HG03139 (cell line): ENCODE data around the gene FAM53B.

Source experiments
- ATAC-seq: cut with Tn5 transposase; IDR thresholded peaks from one replicate; pipeline ENCODE4 v1.9.1; 2021; ENCODE audit not compliant: unreplicated experiment

FAM53B gene

DNA sequence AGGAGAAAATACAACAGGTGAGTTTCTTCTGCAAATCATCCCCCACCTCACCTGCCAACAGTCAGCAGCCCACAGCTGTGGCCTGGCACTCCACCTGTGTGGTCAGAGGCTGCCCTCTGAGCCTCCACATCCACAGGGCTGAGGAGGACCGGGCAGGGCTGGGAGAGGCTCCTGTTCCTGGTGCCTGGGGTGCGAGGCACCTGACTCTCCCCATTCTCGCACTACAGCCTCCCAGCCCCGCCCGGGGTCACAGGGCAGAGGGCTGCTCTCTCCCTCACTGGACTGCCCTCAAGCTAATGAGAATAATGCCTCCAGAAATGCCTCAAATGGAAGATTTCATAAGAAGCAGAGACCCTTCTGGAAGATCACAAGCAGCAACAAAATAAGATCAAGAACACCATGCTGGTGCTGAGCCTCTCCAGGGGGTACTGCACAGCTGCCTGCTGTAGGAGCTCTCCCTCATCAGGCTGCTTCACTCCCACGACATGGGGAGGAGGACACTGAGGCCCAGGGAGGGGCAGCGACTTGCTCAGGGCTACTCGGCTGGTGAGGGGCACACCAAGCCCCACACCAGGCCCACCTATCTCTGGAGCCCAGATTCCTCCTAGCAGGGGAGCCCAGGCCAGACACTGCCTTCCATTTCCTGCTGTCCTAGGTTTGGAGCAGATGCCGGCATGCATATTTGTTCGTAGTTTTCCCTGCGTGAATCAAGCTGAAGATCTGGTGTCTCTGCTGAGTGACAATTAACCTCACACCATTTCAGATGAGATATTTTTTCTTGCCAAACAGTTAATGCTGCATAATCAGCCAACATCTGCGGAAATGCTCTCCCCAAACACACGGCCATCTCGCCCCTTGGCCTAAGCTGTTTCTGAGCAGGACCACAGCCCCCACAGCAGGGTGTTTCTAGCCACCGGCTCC, 76.5 kb downstream of the FAM53B start:
- ATAC-seq = no peak

DNA sequence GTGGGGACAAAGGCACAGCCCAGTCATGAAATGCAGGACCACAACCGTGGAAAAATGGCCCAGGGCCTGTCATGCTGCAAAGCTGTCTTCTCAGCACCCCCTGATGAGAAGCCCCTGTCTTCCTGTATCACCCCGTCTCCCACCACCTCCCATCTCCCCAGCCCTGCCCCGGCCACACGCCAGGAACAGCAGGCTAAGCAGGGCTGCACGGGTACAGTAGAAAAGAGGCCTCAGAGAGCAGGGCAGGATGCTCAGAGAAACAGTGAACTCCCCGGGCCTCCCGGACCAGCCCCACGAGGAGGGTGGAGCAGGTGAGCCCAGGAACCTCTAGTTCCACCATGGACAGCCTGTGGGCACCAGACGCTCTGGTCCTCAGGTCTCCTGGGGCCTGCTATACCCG, 77.7 kb downstream of the FAM53B start:
- no peak for ATAC-seq

DNA sequence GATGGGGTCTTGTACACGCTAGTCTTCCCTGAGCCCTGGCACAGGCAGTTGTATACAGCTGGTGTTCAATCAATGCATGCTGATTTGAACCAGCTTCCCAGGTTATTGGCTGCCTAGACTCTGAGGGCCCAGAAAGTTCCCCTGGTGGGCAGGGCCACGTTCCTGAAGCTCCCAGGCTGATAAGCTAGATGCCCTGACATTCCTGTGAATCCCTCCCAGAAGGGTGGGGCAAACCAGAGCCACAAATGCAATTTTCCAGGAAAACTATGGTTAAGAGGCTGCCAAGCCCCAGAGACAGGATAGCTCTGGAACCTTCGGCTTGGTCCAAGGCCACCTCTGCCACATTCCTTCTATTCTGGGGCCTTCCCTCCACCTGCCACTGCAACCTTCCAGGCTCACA, 78.2 kb downstream of the FAM53B start:
- ATAC-seq = no peak

DNA sequence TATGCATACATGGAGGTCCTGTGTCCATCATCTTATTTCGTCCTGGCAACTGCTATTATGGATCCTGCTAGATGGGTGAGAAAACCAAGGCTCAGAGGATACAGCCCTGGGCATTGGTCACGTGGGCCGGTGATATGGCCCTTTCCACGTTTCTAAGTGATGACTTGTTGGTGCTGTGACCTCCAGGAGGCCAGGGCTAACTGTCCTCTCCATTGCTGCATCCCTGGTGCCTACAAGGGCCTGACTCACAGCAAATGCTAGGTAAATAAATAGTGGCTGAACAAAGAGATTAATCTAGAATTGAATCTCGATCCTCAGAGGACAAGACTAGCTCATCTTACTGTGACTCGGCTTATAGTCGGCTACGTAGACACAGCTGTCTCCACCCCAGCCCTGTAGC, 78.6 kb downstream of the FAM53B start:
- ATAC-seq = no peak

DNA sequence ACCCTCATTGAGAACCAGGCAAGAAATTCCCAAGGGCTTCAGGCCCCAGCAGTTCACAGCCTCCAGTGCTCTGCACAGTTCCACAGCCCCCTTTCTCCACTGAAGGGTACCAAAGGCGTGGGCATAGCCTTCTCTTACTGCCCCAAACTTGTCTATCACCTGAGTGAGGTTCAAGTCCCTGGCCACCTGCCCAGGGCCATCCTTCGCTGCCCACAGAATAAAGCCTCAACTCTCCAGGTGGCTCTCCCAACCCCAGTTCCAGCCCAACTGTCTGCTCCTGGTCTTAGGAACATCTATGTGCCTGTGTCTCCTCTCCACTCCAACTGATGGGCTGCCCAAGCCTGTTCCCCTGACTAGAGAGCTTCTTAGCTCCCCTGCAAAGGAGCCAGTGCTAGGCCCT, 79.1 kb downstream of the FAM53B start:
- no peak for ATAC-seq

DNA sequence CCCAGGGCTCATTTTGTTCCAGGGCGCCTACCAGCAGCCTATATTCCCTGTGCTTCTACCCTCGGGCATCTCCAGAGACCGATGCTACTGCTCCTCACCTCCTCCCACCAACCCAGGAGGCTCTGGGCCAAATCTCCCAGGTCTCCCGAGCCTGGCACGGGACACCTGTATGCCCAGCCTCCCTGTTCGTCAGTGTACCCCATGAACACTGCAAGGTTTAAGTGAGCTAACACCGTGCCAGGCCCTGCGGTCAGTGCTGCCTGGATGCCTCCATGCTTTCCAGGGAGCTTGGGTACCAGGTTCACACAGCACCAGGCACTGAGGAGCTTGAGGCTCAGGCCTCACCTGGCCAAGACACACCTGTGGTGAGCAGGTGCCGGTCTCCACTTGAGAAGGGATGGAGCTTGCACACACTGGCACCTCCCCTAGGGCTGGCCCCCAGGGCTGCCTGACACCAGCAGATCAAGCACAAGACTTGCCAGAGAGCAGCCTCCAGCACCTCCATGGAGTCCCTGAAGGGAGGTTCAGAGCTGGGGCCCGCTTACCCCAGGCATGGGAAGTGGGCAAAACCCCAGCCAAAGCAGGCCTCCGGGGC, 80.3 kb downstream of the FAM53B start:
- no peak for ATAC-seq

DNA sequence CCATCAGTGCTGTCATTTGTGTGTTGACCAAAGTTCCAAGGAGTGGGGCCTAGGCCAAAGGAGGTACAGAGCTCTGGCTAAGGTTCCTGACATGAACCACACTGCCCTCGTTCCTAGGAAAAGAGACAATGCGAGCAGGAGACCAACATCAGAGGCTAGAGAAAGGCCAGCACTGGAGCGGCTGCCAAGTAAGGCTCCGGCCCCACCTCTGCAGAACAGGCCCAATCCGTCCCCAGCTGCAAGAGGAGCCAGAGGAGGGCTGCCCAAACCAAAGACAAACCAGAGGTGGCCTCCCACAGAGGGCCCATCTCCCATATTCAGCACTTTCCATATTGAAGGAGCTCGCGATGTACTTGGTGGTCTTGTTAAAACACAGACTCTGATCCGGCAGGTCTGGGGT, 81.0 kb downstream of the FAM53B start:
- no peak for ATAC-seq

DNA sequence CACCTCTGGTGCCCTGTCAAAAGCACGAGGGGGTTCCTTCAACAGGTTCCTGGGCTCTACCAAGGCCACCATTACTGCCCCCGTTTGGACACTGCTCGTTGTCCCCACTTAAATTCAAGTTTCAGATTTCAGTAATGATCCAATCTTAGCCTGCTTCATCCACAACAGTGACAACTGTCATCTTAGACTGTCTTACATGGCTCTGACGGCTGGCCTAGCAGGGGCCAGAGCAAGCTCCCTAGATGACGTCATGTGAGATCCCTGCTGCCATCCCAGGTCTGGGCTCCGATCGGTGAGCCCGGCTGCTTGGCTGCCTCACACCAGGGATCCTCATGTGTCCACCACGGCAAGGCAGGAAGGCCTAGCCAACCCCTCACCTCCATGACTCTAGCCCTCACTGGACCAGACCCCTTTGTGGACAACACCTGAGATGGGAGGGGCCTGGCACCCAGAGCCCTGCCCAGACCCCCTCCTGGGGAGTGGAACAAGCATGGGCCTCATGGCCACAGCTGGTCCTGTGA, 82.5 kb downstream of the FAM53B start:
- no peak for ATAC-seq

DNA sequence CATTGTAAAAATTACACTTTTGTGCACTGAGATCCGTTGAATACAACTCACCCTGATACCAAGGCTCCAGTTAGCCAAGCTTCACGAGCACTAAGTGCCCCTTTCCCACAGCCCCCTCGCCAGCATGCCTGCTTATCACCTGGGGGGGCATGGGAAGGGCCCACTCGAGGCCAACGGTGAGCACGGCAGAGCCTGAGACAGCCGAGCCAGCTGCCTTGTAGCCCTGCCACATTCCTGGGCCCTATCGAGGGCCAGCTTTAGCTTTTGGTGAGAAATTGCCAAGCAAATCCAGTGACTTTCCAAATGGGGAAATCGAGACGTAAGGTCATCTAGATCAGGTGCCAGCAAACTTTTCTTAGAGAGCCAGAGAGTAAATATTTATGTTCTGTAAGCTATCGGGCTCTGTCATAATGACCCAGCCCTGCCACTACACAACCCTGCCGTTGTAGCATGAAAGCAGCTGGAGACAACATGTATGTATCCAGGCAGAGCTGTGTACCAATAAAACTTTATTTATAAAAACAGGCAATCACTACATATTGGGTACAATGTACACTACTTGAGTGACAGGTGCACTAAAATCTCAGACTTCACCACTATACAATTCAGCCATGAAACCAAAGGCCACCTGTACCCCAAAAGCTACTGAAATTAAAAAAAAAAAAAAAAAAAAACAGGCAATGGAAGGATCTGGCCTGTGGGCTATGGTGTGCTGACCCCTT, 83.6 kb downstream of the FAM53B start:
- ATAC-seq = no peak

DNA sequence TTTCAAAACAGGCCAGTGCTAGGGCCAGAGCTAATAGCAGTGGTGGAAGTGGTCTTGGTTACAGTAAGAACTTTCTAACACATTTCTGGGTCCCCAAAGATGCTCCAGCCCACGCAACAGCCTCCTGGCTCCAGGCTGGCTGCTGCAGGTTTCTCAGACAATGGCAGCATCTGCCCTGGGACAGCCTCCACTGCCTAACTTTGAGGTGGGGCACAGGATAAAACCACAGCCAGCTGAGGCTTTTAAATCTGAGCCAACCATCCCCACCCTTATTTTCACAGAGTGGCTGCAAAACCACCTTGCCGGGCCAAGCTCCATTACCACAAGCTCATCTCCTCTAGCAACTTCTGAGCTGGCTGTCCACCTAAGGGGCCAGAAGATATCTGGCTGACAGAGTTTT, 84.8 kb downstream of the FAM53B start:
- ATAC-seq = no peak

DNA sequence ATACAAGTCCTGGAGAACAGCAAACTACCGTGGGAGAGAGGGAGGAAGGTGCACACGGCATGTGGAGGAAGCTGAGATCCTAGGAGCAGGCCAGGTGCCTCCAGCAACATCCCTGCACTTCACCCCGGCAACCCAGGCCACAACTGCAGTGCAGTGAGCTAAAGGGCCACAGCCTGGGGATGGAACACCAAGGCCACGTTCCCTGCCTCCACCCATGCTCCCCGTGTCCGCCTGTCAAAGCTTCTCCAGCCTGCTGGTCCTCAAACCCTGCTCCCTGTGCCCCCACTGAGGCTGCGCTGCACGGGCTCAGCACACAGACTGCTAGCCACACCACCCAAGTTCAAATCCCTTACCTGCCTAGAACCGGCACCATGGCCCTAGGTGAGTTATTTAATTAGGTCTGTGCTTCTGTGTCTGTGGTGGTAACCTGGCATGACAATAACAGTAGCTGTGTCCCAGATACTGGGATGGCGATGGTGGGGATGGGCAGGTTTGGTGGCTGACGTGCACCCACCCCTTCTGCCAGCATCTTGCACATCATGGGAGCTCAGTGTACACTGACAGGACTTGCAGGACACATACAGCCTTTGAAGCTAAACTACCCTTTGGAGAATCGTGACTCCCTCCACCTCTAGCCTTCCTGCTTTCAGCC, 85.5 kb downstream of the FAM53B start:
- no peak for ATAC-seq

DNA sequence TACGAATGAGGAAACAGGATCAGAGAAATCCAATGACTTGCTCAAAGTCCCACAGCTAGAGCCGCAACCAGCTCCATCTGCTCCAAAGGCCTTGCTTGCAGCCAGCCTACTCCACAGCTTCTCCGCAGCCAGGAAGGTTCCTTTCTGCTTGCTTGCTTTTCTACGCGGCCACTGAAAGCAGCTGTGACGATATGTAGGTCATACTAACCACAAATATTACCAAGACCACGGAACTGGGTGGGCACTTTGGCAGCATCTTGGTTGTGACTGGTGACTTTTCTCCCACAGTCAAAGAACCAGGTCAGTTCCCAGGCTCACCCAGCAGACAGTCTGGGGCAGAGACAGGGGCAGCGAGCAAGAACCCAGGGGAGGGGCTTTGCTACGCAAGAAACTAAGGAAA, 86.4 kb downstream of the FAM53B start:
- ATAC-seq = no peak

DNA sequence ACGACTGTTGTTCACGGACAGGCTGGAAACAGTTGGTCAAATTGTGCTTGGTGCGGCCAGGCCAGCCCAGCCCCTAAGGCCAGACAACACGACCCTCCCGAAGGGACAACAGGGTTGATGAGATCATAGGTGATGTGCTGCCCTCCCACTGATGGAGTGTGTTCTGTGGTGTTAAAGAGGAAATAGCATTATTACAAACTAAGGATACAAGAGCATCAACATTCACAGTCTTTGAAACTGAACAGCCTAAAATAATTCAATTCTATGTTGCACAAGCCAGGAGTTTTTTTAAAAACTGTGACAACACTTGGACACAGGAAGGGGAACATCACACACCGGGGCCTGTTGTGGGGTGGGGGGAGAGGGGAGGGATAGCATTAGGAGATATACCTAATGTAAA, 87.6 kb downstream of the FAM53B start:
- ATAC-seq = no peak

DNA sequence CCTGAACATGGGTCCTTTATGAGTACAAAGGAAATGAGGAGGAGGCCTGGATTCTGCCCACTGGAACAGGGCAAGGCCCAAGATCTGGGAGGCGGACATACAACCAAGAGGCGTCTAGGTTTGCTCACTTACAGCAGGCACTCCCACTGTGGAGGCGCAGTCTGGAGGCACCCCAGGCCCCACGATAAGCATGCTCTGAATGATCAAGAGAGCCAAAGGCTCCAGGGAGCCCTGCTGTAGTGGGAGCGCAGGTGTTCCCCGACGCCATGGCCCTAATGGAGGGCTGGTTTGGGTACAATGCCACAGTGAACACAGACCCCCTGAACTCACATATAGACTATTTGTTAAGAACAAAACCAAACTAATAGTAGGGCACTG, 88.1 kb downstream of the FAM53B start:
- ATAC-seq = no peak

DNA sequence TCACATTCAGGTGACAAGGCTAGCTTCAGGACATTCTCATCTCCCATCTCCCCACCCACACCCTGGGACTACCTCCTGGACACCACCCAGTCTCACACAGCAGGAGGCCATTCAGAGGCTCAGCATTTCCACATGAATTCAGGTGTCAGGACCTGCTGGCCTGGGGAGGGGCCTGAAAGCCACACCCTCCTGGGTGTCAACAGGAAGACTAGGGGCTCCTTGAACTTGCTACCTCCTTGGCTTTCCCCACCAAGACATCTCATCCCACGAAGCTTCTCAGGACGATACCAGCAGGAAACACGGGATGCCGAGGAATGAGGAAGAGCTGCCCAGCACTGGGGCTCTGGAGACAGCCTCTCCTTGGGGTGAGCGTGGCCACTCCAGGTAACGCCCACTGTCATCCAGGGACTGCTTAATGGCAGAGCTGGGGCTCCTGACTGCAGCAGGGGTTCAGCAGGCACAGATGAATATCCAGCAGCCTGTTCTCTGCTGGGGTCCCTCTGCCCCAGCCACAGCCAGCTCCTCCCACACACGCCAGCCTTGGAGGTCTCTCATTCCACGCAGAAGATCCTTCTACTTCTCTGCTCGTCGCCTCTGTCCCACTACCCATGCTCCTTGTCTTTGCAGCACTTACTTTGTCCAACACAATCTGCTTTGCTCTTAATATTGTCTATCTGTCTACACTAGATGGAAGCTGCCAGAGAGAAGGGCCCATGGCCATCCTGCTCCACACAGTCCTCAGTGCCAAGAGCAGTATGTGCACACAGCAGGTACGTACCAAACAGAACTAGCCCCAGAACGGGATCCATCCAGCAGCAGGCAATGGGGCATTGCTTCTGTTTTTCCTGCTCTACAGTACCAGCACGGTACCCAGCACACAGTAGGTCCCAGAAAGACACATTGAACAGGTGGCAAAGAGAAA, 88.7 kb downstream of the FAM53B start:
- ATAC-seq = no peak

DNA sequence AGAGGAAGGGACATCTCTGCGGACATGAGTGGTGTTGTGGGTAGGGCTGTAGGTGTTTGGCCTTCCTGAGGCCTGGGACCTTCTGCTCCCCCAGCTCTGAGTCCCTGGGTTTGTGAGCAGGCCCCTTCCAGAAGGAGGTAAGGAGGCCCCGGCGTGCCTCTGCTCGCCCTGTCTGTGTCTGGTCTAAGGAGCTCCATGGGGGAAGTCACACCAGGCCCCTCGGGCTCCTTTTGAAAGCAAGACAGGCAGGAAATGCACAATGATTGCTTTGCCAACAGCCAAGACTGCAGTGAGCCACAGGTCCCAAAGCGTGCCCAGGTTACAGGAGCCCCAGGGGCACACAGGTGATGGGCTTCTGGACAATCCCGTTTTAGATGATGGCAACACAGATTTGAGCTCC, 89.5 kb downstream of the FAM53B start:
- ATAC-seq = no peak

DNA sequence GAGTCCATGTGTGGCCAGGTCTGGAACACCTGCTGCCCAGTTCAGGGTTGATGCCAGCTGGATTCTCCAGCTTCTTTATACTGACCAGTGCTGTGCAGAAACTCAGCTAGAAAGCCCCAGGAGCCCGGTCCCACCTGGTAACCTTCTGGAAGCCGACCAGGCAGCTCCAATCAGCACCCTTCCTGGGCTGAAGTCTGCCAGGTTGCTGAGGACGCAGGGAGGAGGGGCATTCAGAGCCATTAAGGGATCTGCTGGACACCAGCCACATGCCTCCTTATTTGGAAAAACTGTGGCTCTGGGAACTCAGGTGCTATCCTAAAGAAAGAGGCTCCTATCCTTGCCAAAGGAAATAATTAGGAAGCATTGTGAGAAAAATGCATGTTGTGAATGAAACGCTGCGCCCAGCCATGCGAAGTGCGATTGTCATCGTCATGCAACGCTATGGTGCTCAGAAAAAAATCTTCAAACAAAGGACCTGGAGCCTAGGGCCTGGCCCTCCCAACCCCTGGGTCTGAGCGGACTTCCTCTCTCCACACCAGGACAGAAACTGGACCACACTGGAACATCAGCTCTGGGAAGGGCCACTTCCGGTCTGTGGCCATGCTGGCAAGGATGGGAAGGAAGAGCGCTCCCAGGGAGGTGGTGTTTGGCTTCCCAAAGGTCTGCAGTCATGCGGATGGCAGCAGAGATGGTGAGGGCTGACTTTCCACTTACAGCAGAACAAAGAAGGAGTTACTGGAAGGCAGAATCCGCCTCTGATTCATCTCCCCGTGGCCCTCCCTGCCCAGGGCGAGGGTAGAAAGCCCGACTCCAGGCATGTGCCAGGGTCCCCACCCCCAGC, 90.1 kb downstream of the FAM53B start:
- ATAC-seq = no peak

DNA sequence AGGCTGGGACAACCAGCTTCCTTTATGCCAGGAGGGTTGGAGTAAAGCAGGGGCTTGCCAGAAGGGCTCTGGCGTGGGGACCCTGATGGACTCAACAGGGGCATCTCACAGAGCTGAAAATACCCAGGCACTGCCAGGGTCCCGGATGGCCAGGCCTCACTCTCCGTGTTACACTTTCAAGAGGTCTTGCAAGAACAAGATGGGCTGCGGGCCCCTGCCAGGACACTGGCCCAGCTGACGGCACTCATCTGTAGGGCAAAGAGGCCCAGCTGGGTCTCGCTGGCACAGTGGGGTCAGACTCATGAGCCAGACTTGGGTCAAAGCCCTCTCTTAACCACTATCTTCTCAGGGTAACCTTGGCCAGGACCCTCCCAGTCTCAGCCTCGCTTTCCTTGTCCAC, 90.9 kb downstream of the FAM53B start:
- no peak for ATAC-seq

DNA sequence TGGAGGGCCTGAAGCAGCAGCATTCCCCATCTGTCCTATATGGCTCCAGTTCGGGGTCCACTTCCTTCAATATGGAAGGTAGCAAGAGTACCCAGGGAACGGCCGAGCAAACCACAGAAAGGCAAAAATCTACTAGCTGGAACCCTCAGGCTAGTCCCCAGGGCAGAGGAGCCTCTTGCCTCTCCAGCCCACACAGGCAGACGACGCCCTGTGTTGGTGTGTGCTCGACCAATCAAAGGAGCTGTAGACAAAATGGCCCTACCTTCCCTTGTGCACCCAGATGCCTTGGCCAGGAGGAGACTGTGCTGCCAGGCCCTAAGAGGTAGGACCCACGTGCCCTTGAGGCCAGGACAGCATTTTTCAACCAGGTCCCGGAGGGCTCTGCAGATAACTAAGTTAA, 91.5 kb downstream of the FAM53B start:
- ATAC-seq = no peak
